HG03066 (cell line): Measurements from ENCODE around the gene GCLC.

Source experiments
- ATAC-seq: cut with Tn5 transposase; IDR thresholded peaks from one replicate; pipeline ENCODE4 v1.9.1; 2021; ENCODE audit warnings: low read depth; ENCODE audit not compliant: unreplicated experiment

GCLC gene

GRCh38 chr6:53461041-53461656 lies 83.8 kb downstream of the GCLC start:
- ATAC-seq, result no peak

DNA sequence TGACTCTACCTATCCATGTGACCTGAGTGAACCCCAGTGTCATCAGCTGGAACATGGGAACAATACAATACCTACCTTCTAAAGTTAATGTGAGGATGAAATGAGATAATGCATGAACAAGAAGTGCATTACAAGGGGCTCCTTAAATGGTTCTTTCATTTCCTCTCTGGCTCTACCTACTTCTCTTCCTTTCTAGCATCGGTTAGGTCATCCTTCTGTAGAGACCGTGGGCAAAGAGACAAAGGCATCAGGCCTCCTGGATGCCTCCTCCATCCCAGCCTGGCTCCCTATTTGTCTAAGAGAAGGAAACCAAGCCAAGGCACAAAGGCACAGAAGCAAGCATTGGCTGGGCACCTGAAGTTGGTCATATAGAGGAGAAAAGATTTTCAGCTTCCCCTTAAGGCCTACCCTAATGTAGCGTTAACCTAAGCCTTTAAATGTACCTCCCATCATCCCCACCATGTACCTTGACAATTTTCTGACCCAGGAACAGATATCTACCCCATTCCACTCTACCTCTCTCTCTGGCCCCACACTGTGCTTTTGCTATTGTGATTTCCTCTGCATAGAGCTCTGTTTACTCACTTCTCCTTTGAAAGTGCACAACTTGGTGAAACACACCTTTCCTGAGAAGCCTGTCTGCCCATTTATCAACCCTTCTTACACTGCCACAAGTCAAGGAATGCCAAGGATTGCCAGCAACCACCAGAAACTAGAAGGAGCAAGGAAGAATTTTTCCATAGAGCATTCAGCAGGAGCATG lies 86.6 kb downstream of the GCLC start:
- no peak for ATAC-seq

DNA sequence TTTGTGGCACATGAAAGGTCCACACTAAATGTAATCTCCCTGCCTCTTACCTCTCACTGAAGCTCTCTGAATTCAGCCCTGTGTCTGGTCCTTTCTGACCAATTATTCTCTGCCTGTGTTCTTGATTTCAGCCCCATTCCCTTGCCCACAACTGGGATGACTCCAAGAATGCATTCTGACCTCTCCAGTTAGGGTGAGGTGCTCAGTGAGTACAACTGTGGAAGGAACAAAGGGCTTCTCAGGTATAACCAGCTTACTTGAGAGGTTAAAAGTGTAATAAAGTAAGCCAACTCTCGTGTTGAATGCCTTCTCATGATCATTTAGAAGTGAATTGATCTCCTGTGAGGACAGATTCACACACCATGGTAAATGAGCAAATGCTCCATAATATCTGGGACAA lies 88.1 kb downstream of the GCLC start:
- no peak for ATAC-seq

GRCh38 chr6:53455678-53456077 lies 89.2 kb downstream of the GCLC start:
- ATAC-seq, result no peak

DNA sequence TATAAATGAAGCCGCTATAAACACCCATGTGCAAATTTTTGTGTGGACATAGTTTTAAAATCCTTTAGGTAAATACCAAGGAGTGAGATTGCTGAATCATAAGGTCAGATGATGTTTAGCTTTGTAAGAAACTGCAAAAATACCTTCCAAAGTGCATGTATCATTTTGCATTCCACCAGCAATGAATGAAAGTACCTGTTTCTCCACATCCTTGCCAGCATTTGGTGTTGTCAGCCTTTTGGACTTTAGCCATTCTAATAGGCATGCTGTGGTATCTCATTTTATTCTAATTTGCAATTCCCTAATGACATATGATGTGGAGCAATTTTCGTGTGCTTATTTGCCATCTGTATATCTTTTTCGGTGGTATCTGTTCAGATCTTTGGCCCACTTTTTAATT lies 93.7 kb downstream of the GCLC start:
- no peak for ATAC-seq

DNA sequence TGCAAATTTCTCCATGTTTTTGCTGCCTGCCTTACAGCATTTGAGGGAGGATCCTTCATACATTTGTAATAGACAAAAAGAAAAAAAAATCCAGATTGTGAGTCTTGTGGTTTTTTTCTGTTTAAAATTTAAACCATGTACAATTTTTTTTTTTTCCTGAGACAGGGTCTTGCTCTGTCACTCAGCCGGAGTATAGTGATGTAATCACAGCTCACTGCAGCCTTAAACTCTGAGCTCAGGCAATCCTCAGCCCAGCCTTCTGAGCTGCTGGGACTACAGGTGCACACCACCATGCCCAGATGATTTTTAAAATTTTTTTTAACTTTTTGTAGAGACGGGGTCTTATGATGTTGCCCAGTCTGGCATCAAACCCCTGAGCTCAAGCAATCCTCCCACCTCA lies 97.0 kb downstream of the GCLC start:
- ATAC-seq, result no peak
